Measurements from ENCODE around the gene CTAGE1.

DNA sequence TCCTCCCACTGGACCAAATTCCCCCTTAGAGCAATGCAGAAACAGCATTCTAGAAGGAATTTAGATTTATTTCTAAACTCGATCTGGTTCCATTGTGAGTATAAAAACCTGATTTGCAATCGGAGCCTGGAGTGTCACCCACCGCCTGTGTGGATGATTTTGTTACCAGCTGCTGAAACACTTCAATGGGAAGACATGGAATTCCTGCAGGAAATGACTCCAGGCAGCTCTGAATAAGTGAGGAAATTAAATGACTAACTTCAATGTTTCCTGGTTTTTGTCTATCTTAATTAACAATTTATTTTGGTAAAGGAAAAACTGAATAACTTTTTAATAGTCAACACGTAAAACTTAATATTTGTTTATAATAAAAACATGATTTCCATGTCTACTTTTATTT, 19.3 kb downstream of the CTAGE1 start:
- no peak for TF ChIP-seq TAF1 (IDR thresholded peaks at IDR 0.05; ENCODE audit: borderline replicate concordance, low read depth, low read length)
- no peak for TF ChIP-seq POLR2AphosphoS5 (IDR thresholded peaks at IDR 0.05; ENCODE audit: low read depth, low read length)
- TF ChIP-seq POLR2A (IDR thresholded peaks at IDR 0.05; ENCODE audit: low read depth, low read length) = no peak

Data from GM12892 (cell line).